ENCODE measurements around the gene ASIP. TPM values are rescaled to one million over a fixed set of nuclear protein-coding genes. Genes with fewer than 3 reads are reported as not detected.
A peak's percentile ranks its signal among the peaks of the same experiment; 100 is the strongest.
"Not testable (repeated sequence)": the region's sequence is repeated elsewhere in the genome, so short reads cannot be mapped to it uniquely, and the experiment has no call there.

ASIP gene
- polyA plus RNA-seq, 3 donors = 0.40 TPM; not detected in 2

DNA sequence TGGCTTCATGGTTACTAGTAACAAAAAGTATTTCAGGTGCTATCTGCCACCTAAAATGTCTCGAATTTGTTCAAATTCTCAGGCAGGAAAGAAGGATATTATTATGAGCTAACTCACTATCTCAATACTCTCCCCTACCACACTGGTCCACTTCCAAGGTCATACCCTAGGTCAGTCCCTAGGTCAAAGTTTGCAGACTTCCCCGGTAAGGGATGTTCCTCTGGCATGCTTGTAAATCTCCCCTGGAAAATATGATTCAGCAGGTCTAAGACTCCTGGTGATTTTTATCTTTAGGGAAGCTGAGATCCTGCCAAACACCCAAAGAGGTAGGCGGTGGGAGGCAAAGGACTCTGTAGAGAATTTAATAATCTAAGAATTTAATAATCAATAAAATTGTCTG lies 55.2 kb downstream of the ASIP start:
- Mint-ChIP-seq H3K4me3 (no peak overlapping the region), H3K36me3 (peaks cover 18 to 36% of the 10 kb centered on the region in 2 donors), H3K9me3 (peaks cover 0 to 4% (median 0%) of the 10 kb centered on the region in 7 donors), H3K27ac (no peak overlapping the region), H3K4me1 (peaks cover 15% of the 10 kb centered on the region), H3K27me3 (ENCODE audit: low read depth in 3 of 3) (peaks cover 0 to 3% (median 0%) of the 10 kb centered on the region in 3 donors)
- peaks cover 45% of the 10 kb centered on the region for H3K79me2 ChIP-seq (ENCODE audit: insufficient read depth, low read length)
- H3K27me3 ChIP-seq (ENCODE audit: control insufficient read depth in 2 of 2, insufficient read depth in 2 of 2, low read length in 2 of 2) = no peaks in the 10 kb centered on the region
- DNase-seq = no peak
- peaks cover 9 to 29% of the 10 kb centered on the region in 2 donors for H3K36me3 ChIP-seq (replicated peaks in 1 of 2; ENCODE audit: control insufficient read depth in 1 of 2, insufficient read depth in 2 of 2, low read length in 2 of 2)
- H3K9me3 ChIP-seq (replicated peaks in 1 of 2; ENCODE audit: control insufficient read depth in 1 of 2, insufficient read depth in 1 of 2, low read length in 2 of 2) = no peaks in the 10 kb centered on the region
- H3K9ac ChIP-seq (ENCODE audit: insufficient read depth, low read length, poor library complexity, severe bottlenecking) = no peak overlapping the region
- intact Hi-C loops (cut with micrococcal nuclease) = no loop called here
- 83% methylated on average over 1 of the region's 3 CpGs for WGBS (ENCODE audit: insufficient coverage)
- no peak overlapping the region for H2AFZ ChIP-seq (ENCODE audit: insufficient read depth, low read depth, low read length, poor library complexity, severe bottlenecking)
- peaks cover 4% of the 10 kb centered on the region for H4K20me1 ChIP-seq (ENCODE audit: insufficient read depth, low read length)
- H3K4me1 ChIP-seq (ENCODE audit: control insufficient read depth in 1 of 2, insufficient read depth in 2 of 2, low read length in 2 of 2) = peaks cover 33 to 36% of the 10 kb centered on the region in 2 donors
- no peak overlapping the region for H3K27ac ChIP-seq (ENCODE audit: low read depth in 1 of 2, low read length in 2 of 2)
- TF ChIP-seq, protein P1, sequence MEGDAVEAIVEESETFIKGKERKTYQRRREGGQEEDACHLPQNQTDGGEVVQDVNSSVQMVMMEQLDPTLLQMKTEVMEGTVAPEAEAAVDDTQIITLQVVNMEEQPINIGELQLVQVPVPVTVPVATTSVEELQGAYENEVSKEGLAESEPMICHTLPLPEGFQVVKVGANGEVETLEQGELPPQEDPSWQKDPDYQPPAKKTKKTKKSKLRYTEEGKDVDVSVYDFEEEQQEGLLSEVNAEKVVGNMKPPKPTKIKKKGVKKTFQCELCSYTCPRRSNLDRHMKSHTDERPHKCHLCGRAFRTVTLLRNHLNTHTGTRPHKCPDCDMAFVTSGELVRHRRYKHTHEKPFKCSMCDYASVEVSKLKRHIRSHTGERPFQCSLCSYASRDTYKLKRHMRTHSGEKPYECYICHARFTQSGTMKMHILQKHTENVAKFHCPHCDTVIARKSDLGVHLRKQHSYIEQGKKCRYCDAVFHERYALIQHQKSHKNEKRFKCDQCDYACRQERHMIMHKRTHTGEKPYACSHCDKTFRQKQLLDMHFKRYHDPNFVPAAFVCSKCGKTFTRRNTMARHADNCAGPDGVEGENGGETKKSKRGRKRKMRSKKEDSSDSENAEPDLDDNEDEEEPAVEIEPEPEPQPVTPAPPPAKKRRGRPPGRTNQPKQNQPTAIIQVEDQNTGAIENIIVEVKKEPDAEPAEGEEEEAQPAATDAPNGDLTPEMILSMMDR (IDR thresholded peaks at IDR 0.05) = no peak
- no peak overlapping the region for H3K4me3 ChIP-seq (replicated peaks in 1 of 3; ENCODE audit: low read depth in 2 of 3, low read length in 3 of 3)
- H3K4me2 ChIP-seq (replicated peaks; ENCODE audit: extremely low read depth, low read length, poor library complexity, severe bottlenecking) = no peak overlapping the region

DNA sequence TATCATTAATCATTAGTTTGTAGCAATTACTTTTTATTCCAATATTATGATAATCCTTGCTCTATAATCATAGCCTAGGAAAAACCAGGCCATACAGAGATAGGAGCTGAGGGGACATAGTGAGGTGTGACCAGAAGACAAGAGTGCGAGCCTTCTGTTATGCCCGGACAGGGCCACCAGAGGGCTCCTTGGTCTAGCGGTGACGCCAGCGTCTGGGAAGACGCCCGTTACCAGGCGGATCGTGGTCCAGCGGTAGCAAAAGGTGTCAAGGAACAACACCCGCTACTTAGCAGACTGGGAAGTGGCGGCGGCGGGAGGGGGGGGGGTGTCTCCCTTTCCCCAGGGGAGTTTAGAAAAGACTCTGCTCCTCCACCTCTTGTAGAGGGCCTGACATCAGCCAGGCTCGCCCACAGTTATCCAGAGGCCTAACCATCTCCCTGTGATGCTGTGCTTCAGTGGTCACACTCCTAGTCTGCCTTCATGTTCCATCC lies 57.1 kb downstream of the ASIP start:
- H4K20me1 ChIP-seq (ENCODE audit: insufficient read depth, low read length); H3K9me3 ChIP-seq (replicated peaks in 1 of 2; ENCODE audit: control insufficient read depth in 1 of 2, insufficient read depth in 1 of 2, low read length in 2 of 2); H2AFZ ChIP-seq (ENCODE audit: insufficient read depth, low read depth, low read length, poor library complexity, severe bottlenecking); H3K4me3 ChIP-seq (replicated peaks in 1 of 3; ENCODE audit: low read depth in 2 of 3, low read length in 3 of 3); H3K27ac ChIP-seq (ENCODE audit: low read depth in 1 of 2, low read length in 2 of 2); H3K27ac Mint-ChIP-seq; H3K9me3 Mint-ChIP-seq; H3K4me2 ChIP-seq (replicated peaks; ENCODE audit: extremely low read depth, low read length, poor library complexity, severe bottlenecking); H3K4me3 Mint-ChIP-seq; H3K27me3 ChIP-seq (ENCODE audit: control insufficient read depth in 2 of 2, insufficient read depth in 2 of 2, low read length in 2 of 2); H3K27me3 Mint-ChIP-seq (ENCODE audit: low read depth in 3 of 3); H3K9ac ChIP-seq (ENCODE audit: insufficient read depth, low read length, poor library complexity, severe bottlenecking); intact Hi-C loops (cut with micrococcal nuclease); DNase-seq: not testable (repeated sequence)
- Histone ChIP-seq H3K79me2 (ENCODE audit: insufficient read depth, low read length) (peaks cover 59% of the 10 kb centered on the region), H3K4me1 (ENCODE audit: control insufficient read depth in 1 of 2, insufficient read depth in 2 of 2, low read length in 2 of 2) (peaks cover 41 to 46% of the 10 kb centered on the region in 2 donors), H3K36me3 (replicated peaks in 1 of 2; ENCODE audit: control insufficient read depth in 1 of 2, insufficient read depth in 2 of 2, low read length in 2 of 2) (peaks cover 0 to 11% of the 10 kb centered on the region in 2 donors)
- TF ChIP-seq, protein P1 (IDR thresholded peaks at IDR 0.05) = peak; percentile 22
- Mint-ChIP-seq H3K4me1 (peaks cover 25% of the 10 kb centered on the region), H3K36me3 (peaks cover 4 to 20% of the 10 kb centered on the region in 2 donors)
- WGBS (ENCODE audit: insufficient coverage) = no CpG with 5 or more reads among the region's 15 CpGs

All from CD14-positive monocyte (primary cell).